SK-N-MC (cell line): ENCODE data around the gene APH1B.
"Not testable (repeated sequence)": the region's sequence is repeated elsewhere in the genome, so short reads cannot be mapped to it uniquely, and the experiment has no call there.

Experiments
- DNase-seq: peaks from one replicate; pipeline ENCODE4 v3.0.0-alpha.2; 2011; ENCODE audit warnings: low read depth, low spot score
- H3K27ac ChIP-seq: fragments of 200-600 bp; sonication (generic); 2 replicates; pipeline ENCODE4 v1.5.1; 2016; ENCODE audit warnings: mixed run types
- H3K36me3 ChIP-seq: fragments of 200-600 bp; sonication (generic); 2 replicates; pipeline ENCODE4 v1.6.1; 2017; ENCODE audit warnings: antibody characterized with exemption, low read length, mixed read lengths; ENCODE audit not compliant: insufficient read depth
- H3K4me3 ChIP-seq: fragments of 200-600 bp; sonication (generic); 2 replicates; pipeline ENCODE4 v1.5.1; 2016
- H3K9ac ChIP-seq: fragments of 200-600 bp; sonication (generic); 2 replicates; pipeline ENCODE4 v1.8.0; 2017; ENCODE audit warnings: mixed run types, mixed read lengths; ENCODE audit not compliant: insufficient read length
- H3K9me3 ChIP-seq: fragments of 200-600 bp; sonication (generic); 2 replicates; pipeline ENCODE4 v1.6.1; 2017; ENCODE audit warnings: low read depth, mild to moderate bottlenecking, antibody characterized with exemption, low read length, moderate library complexity, mixed read lengths
- EZH2 ChIP-seq: fragments of 200-600 bp; sonication (generic); IDR thresholded peaks from one replicate; pipeline ENCODE4 v1.6.1; 2017; ENCODE audit warnings: antibody characterized with exemption
- FOXP2 ChIP-seq: optimal IDR thresholded peaks from 2 replicates; pipeline ENCODE3; 2011; ENCODE audit warnings: mild to moderate bottlenecking, moderate library complexity; ENCODE audit not compliant: insufficient read depth; ENCODE audit errors: extremely low read length, control extremely low read depth
- POLR2AphosphoS5 ChIP-seq: IDR thresholded peaks from 2 replicates; pipeline ENCODE4 v1.6.1; 2012; ENCODE audit warnings: mild to moderate bottlenecking, low read depth, low read length, borderline replicate concordance

Gene APH1B

DNA sequence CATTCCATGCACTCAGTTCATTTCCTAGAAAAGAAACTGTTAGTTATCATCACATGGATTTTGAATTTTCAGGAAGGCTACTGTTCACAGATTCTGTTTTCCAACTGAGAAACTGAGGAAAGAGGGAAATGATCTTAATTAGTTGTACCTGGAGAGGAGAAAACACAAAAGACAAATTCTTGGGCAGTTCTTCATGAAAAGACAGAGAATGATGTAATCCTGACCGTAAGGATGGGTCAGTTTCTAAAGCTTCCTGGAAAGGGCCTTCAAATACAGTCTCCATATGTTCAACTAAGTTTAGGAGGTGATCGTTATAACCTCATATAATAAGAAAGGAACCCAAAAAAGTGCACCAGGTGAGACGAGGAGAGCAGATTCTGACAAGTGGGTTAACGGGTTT lies 59.6 kb downstream of the APH1B start:
- no peak for DNase-seq
- Histone ChIP-seq H3K4me3 (no peak overlapping the region), H3K36me3 (no peaks in the 10 kb centered on the region), H3K9me3 (no peaks in the 10 kb centered on the region), H3K9ac (no peak overlapping the region), H3K27ac (no peak overlapping the region)
- TF ChIP-seq FOXP2 (no peak), POLR2AphosphoS5 (no peak), EZH2 (no peak)

DNA sequence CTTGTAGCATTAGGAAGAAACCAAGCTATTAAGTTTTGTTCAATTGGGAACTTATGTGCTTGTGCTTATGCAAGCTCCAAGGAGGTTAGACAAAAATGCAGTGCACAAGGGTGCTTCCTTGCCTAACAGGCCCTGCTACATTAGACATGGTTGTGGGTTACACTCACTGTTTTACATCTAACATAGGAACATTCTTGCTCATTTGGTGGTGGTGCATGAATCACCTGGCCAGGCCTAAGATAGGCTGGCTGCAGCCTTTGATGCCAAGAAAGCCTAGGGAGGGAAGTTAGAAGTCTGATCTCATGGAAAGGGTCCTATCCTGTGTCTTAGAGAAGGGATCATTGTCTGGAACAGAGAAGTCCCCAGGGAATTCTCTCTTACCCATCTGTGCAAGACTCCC lies 60.8 kb downstream of the APH1B start:
- H3K9ac ChIP-seq, result no peak overlapping the region
- no peak overlapping the region for H3K27ac ChIP-seq
- H3K36me3 ChIP-seq, result no peaks in the 10 kb centered on the region
- H3K9me3 ChIP-seq, result no peaks in the 10 kb centered on the region
- DNase-seq, result no peak
- no peak for TF ChIP-seq FOXP2
- no peak for TF ChIP-seq EZH2
- no peak for TF ChIP-seq POLR2AphosphoS5
- H3K4me3 ChIP-seq, result no peak overlapping the region

DNA sequence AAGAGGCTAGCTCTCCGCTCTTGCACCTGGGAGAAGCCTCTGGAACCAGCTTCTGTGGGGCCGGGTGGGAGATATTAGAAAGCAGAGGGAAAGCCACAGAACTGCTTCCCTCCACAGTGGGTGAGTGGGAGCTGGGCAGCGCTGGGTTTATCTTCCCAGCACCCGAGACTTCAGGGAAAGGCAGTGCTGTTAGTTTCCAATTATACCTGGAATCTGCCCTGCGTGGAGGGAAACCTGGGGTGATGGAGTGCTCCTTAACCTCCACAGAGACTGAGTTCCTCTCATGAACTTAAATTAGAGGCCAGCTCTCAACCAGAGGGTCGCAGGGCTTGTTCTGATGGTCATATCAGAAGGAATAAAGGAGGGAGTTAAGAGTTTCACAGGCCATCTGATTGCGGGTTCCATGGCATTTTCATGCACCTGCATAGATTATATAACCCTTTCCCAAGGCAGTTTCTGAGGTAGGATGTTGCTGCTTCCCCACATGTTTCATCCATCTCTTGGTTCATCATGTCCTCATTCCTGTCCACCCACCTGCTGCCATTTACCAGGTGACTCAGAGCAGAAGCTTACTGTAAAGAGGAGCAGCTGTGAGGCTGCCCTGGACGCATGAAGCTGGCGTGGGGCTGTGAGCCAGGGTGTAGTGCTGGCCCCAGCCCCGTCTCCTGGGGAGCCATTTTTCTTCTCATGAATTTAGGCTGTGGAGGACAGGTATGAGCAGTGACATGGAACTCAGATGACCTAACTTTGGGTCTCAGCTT lies 61.8 kb downstream of the APH1B start:
- Histone ChIP-seq H3K36me3 (no peaks in the 10 kb centered on the region), H3K9ac (no peak overlapping the region), H3K27ac (no peak overlapping the region), H3K9me3 (no peaks in the 10 kb centered on the region), H3K4me3 (no peak overlapping the region)
- TF ChIP-seq EZH2, result no peak
- TF ChIP-seq FOXP2, result no peak
- DNase-seq, result no peak

- no peak for DNase-seq
- TF ChIP-seq EZH2, result no peak
- TF ChIP-seq FOXP2, result no peak
- no peak for TF ChIP-seq POLR2AphosphoS5
Measured at GRCh38 chr15:63339836-63340235, 62.4 kb downstream of the APH1B start.

GRCh38 chr15:63340353-63340752 lies 62.9 kb downstream of the APH1B start:
- Histone ChIP-seq H3K36me3 (no peaks in the 10 kb centered on the region), H3K9me3 (no peaks in the 10 kb centered on the region), H3K9ac (no peak overlapping the region), H3K4me3 (no peak overlapping the region), H3K27ac (no peak overlapping the region)
- DNase-seq, result no peak
- TF ChIP-seq POLR2AphosphoS5, result no peak
- TF ChIP-seq FOXP2, result no peak
- TF ChIP-seq EZH2, result no peak

More at GRCh38 chr15:63339836-63340235, 62.4 kb downstream of the APH1B start:
- Histone ChIP-seq H3K36me3 (no peaks in the 10 kb centered on the region), H3K4me3 (no peak overlapping the region), H3K27ac (no peak overlapping the region), H3K9ac (no peak overlapping the region), H3K9me3 (no peaks in the 10 kb centered on the region)

DNA sequence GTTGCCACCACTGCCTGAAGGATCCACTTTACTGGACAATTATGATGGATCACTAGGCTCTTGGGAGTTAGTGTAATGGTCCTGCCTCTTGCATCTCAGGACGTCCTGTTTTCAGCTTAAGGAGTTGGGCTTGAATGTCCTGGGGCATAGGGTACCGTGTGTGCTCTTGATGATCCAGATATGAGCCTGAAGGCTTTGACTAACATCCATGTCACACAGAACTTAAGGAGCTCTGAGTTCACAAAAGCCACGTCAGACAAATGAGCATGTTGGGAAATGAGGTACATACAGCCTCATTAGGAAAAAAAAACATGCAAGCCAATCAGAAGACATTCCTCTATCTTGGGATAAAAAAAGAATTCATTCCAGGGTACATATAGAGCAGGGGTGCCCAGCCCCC lies 63.5 kb downstream of the APH1B start:
- no peak overlapping the region for H3K9ac ChIP-seq
- H3K9me3 ChIP-seq, result no peaks in the 10 kb centered on the region
- TF ChIP-seq FOXP2, result no peak
- no peak for TF ChIP-seq EZH2
- no peak for TF ChIP-seq POLR2AphosphoS5
- no peak overlapping the region for H3K27ac ChIP-seq
- DNase-seq, result no peak
- no peaks in the 10 kb centered on the region for H3K36me3 ChIP-seq
- H3K4me3 ChIP-seq, result no peak overlapping the region

GRCh38 chr15:63341898-63342297 lies 64.5 kb downstream of the APH1B start:
- H3K27ac ChIP-seq, result no peak overlapping the region
- no peaks in the 10 kb centered on the region for H3K36me3 ChIP-seq
- no peaks in the 10 kb centered on the region for H3K9me3 ChIP-seq
- DNase-seq, result no peak
- H3K4me3 ChIP-seq, result no peak overlapping the region
- no peak overlapping the region for H3K9ac ChIP-seq
- TF ChIP-seq FOXP2 (no peak), EZH2 (no peak), POLR2AphosphoS5 (no peak)

DNA sequence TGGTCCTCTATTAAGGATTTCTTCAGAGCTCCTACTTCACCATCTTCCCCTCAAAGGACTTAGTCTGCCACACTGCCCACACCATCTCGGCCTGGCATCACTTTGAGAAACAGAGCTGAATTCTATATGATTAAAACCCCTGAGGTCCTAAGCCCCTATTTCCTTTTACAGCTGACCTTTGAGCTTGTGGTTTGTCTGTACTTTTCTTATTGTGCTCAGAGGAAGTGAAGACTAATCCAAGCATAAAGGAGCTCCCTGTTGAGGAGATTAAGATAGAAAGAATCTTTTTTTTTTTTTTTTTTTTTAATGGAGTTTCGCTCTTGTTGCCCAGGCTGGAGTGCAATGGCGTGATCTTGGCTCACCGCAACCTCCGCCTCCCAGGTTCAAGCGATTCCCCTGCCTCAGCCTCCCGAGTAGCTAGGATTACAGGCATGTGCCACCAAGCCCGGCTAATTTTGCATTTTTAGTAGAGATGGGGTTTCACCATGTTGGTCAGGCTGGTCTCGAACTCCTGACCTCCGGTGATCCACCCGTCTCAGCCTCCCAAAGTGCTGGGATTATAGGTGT lies 65.7 kb downstream of the APH1B start:
- not testable (repeated sequence) for H3K9me3 ChIP-seq, DNase-seq, H3K4me3 ChIP-seq, H3K36me3 ChIP-seq, H3K9ac ChIP-seq, H3K27ac ChIP-seq
